Endothelial cell of umbilical vein (primary cell): ENCODE results near the gene TMC2. TPM values are rescaled to one million over a fixed set of nuclear protein-coding genes. Genes with fewer than 3 reads are reported as not detected.
A peak's percentile ranks its signal among the peaks of the same experiment; 100 is the strongest.

Source experiments
- BruUV-seq: library from RNA; stranded (reverse); fragments of 400-500 nt; replicated peaks from 2 replicates; lab custom pipeline; 2021; lab: Mats Ljungman, UMichigan
- CTCF ChIA-PET: fragments of 300-600, 350-600 bp; sonication (Branson Sonifier 250); formaldehyde crosslinking; loops from one replicate; lab custom pipeline; 2021; ENCODE audit warnings: antibody characterized with exemption, inconsistent platforms; lab: Charles Lee
- POLR2A ChIA-PET: fragments of 300-600, 350-600 bp; sonication (Branson Sonifier 250); formaldehyde crosslinking; loops from one replicate; lab custom pipeline; 2021; ENCODE audit warnings: antibody characterized with exemption, inconsistent platforms; lab: Charles Lee
- DNase-seq: peaks from one replicate; pipeline ENCODE4 v3.0.0-alpha.2; 2011; ENCODE audit warnings: low read depth, low spot score
- FAIRE-seq: peaks from 2 replicates; lab custom pipeline; 2011; peaks lifted over from hg19 to GRCh38; lab: Jason Lieb, UNC
- H2AFZ ChIP-seq: 2 replicates; pipeline ENCODE4 v1.6.0; 2012; ENCODE audit warnings: low read depth, low read length, control low read depth, inconsistent platforms
- H3K27ac ChIP-seq: 2 replicates; pipeline ENCODE4 v1.5.1; 2011; ENCODE audit warnings: low read depth, mild to moderate bottlenecking, control low read depth, low read length, moderate library complexity; ENCODE audit not compliant: insufficient read depth
- H3K27me3 ChIP-seq, 2 experiments: 2 replicates each; pipeline versions ENCODE4 v1.6.0 to v1.6.1; 2011; ENCODE audit warnings: low read length in 2 of 2, mixed read lengths in 1 of 2; ENCODE audit not compliant: control insufficient read depth in 2 of 2, insufficient read depth in 2 of 2
- H3K36me3 ChIP-seq, 2 experiments: 2 replicates in 1 of 2; 3 replicates in 1 of 2; pipeline ENCODE4 v1.5.1; 2011; ENCODE audit warnings: low read length in 2 of 2, mild to moderate bottlenecking in 1 of 2, moderate library complexity in 1 of 2; ENCODE audit not compliant: control insufficient read depth in 2 of 2, insufficient read depth in 2 of 2; ENCODE audit errors: extremely low read depth in 1 of 2
- H3K4me1 ChIP-seq: 3 replicates; pipeline ENCODE4 v1.5.1; 2011; ENCODE audit warnings: mild to moderate bottlenecking, low read length; ENCODE audit not compliant: control insufficient read depth, insufficient read depth; ENCODE audit errors: extremely low read depth
- H3K4me2 ChIP-seq: 2 replicates; pipeline ENCODE4 v1.6.1; 2011; ENCODE audit warnings: low read length, control low read depth, mixed read lengths; ENCODE audit not compliant: insufficient read depth
- H3K4me3 ChIP-seq, 3 experiments: fragments of 200-600 bp in 1 of 3; sonication (generic), shearing (Covaris generic) in 1 of 3; replicated peaks in 1 of 3; 2 replicates each; pipeline ENCODE4 v1.5.1; 2011 to 2016; ENCODE audit warnings: control low read depth in 3 of 3, low read length in 3 of 3, mild to moderate bottlenecking in 2 of 3, inconsistent platforms in 1 of 3, low read depth in 1 of 3, moderate library complexity in 1 of 3; ENCODE audit not compliant: insufficient read depth in 1 of 3
- H3K79me2 ChIP-seq: 2 replicates; pipeline ENCODE4 v1.6.0; 2012; ENCODE audit warnings: low read length, inconsistent platforms; ENCODE audit not compliant: control insufficient read depth, insufficient read depth
- H3K9ac ChIP-seq: replicated peaks from 2 replicates; pipeline ENCODE3; 2011; ENCODE audit warnings: low read length, control low read depth; ENCODE audit not compliant: insufficient read depth; ENCODE audit errors: extremely low read depth
- H3K9me1 ChIP-seq: replicated peaks from 3 replicates; pipeline ENCODE4 v1.6.0; 2011; ENCODE audit warnings: mild to moderate bottlenecking, low read length; ENCODE audit not compliant: control insufficient read depth, insufficient read depth; ENCODE audit errors: extremely low read depth
- H3K9me3 ChIP-seq: replicated peaks from 2 replicates; pipeline ENCODE4 v1.5.1; 2012; ENCODE audit warnings: low read length, inconsistent platforms; ENCODE audit not compliant: control insufficient read depth, insufficient read depth
- H4K20me1 ChIP-seq: replicated peaks from 2 replicates; pipeline ENCODE3; 2011; ENCODE audit warnings: mild to moderate bottlenecking, low read length; ENCODE audit not compliant: control insufficient read depth, insufficient read depth; ENCODE audit errors: extremely low read depth
- JUN ChIP-seq: IDR thresholded peaks from 2 replicates; pipeline ENCODE4 v1.6.1; 2011; ENCODE audit warnings: borderline replicate concordance, low read depth; ENCODE audit not compliant: insufficient read length, insufficient read depth
- MAX ChIP-seq: IDR thresholded peaks from 2 replicates; pipeline ENCODE4 v1.6.1; 2011; ENCODE audit not compliant: insufficient read depth, insufficient read length
- MYC ChIP-seq: IDR thresholded peaks from one replicate; pipeline ENCODE4 v1.6.1; 2011; ENCODE audit warnings: mild to moderate bottlenecking, low read depth, low read length
- dilution Hi-C: fragments of 300-500 bp; cut with MboI; formaldehyde crosslinking; loops from one replicate; pipeline ENCODE4 v1.15.0; 2019; ENCODE audit warnings: low sequenced_read_pairs; ENCODE audit not compliant: extremely low pct_ligation_motif_present
- intact Hi-C: fragments of 100-400 bp; cut with micrococcal nuclease; formaldehyde crosslinking; loops from one replicate; pipeline ENCODE4 v1.10.0; 2022
- polyA plus RNA-seq, 4 experiments: library from polyadenylated mRNA; depleted of rRNA in 3 of 4; stranded (reverse) in 3 of 4; unstranded in 1 of 4; fragments of >200 nt; gene quantifications; 2 replicates each; pipeline versions ENCODE4 v1.2.1 to v1.2.3, GENCODE V29; 2011 to 2012; ENCODE audit warnings: missing spikeins in 1 of 4
- total RNA-seq: library from RNA; stranded (reverse); gene quantifications from 2 replicates; pipeline ENCODE4 v1.2.3, GENCODE V29; 2021

TMC2 gene
- total and polyA plus RNA-seq, 2 donors (not counting 3 experiments of a cell fraction or from before 2014, with no cell fraction given) = not detected

GRCh38 chr20:2652724-2653555 is 116.6 kb downstream of the TMC2 start:
- H3K27ac ChIP-seq = peak overlapping the region; percentile 45
- intact Hi-C loops = loop anchor here (1.0 to 10.0 kb wide), 4 partner anchors 146 to 548 kb away; partner anchors contain the start of genes SNRPB, STK35 and ZNF343
- BruUV-seq = TSS peak; percentile 58
- peaks cover 58% of the 10 kb centered on the region for H3K79me2 ChIP-seq
- peak; percentile 26 for FAIRE-seq
- dilution Hi-C loops = no loop called here
- peak overlapping the region; percentile 14 for H2AFZ ChIP-seq
- H3K9ac ChIP-seq = peak overlapping the region; percentile 94
- H3K27me3 ChIP-seq = no peaks in the 10 kb centered on the region
- H3K36me3 ChIP-seq = peaks cover 29 to 32% of the 10 kb centered on the region in 2 experiments
- H3K4me3 ChIP-seq = peak overlapping the region; percentile 94 to 98 (median 96)
- peak overlapping the region; percentile 68 for H3K4me2 ChIP-seq
- CTCF ChIA-PET = interaction anchor here (1.3 to 2.0 kb wide), 5 partner anchors 19 to 445 kb away, joined by 3 to 15 read pairs (median 4); no protein-coding TSS in a partner anchor
- H3K9me1 ChIP-seq = no peaks in the 10 kb centered on the region
- POLR2A ChIA-PET = interaction anchor here (0.6 to 2.0 kb wide), 5 partner anchors 11 to 308 kb away, joined by 3 to 9 read pairs (median 4); partner anchors contain the start of genes IDH3B and SNRPB
- no peak for DNase-seq
- no peak for TF ChIP-seq JUN
- peak; percentile 89 for TF ChIP-seq MYC
- TF ChIP-seq MAX = peak; percentile 59
- H3K4me1 ChIP-seq = peaks cover 25% of the 10 kb centered on the region
- no peaks in the 10 kb centered on the region for H3K9me3 ChIP-seq
- H4K20me1 ChIP-seq = peaks cover 3% of the 10 kb centered on the region
